Loucy (cell line): Measurements from ENCODE around the gene EDRF1.

Experiments
- H2AFZ ChIP-seq: fragments of 200-600 bp; sonication (generic); 2 replicates; pipeline ENCODE4 v1.6.0; 2016; ENCODE audit warnings: antibody characterized with exemption, mild to moderate bottlenecking, low read length, moderate library complexity
- H3F3A ChIP-seq: fragments of 200-600 bp; 2 replicates; pipeline ENCODE4 v1.6.0; 2016; ENCODE audit warnings: antibody characterized with exemption, low read depth, mild to moderate bottlenecking
- H3K27me3 ChIP-seq: fragments of 200-600 bp; sonication (generic); 2 replicates; pipeline ENCODE4 v1.6.1; 2014; ENCODE audit warnings: low read length, mild to moderate bottlenecking; ENCODE audit not compliant: insufficient read depth, poor library complexity, severe bottlenecking
- H3K36me3 ChIP-seq: fragments of 200-600 bp; sonication (generic); 2 replicates; pipeline ENCODE4 v1.6.1; 2016; ENCODE audit warnings: low read length; ENCODE audit not compliant: insufficient read depth
- H3K4me1 ChIP-seq: fragments of 200-600 bp; sonication (generic); 2 replicates; pipeline ENCODE4 v1.5.1; 2014; ENCODE audit warnings: low read length, mild to moderate bottlenecking; ENCODE audit not compliant: insufficient read depth, poor library complexity, severe bottlenecking
- H3K4me2 ChIP-seq: fragments of 200-600 bp; sonication (generic); 2 replicates; pipeline ENCODE4 v1.6.0; 2014; ENCODE audit warnings: antibody characterized with exemption, low read length, low read depth, mild to moderate bottlenecking; ENCODE audit not compliant: poor library complexity, severe bottlenecking
- H3K4me3 ChIP-seq: fragments of 200-600 bp; sonication (generic); 2 replicates; pipeline ENCODE4 v1.5.1; 2014; ENCODE audit warnings: low read length, mild to moderate bottlenecking, mixed read lengths; ENCODE audit not compliant: poor library complexity, severe bottlenecking
- H3K79me2 ChIP-seq: fragments of 200-600 bp; sonication (generic); 2 replicates; pipeline ENCODE4 v1.6.1; 2014; ENCODE audit warnings: low read length; ENCODE audit not compliant: insufficient read depth
- H3K9ac ChIP-seq: fragments of 200-600 bp; sonication (generic); 2 replicates; pipeline ENCODE4 v1.6.0; 2014; ENCODE audit warnings: mild to moderate bottlenecking, low read depth, low read length, moderate library complexity; ENCODE audit not compliant: poor library complexity, severe bottlenecking
- H3K9me2 ChIP-seq: fragments of 200-600 bp; sonication (generic); replicated peaks from 2 replicates; pipeline ENCODE4 v1.6.1; 2016; ENCODE audit warnings: low read depth, low read length, mixed read lengths
- H3K9me3 ChIP-seq: fragments of 200-600 bp; sonication (generic); 2 replicates; pipeline ENCODE4 v1.6.1; 2014; ENCODE audit warnings: mild to moderate bottlenecking, antibody characterized with exemption, low read length, low read depth; ENCODE audit not compliant: insufficient read depth
- H4K20me1 ChIP-seq: fragments of 200-600 bp; sonication (generic); 2 replicates; pipeline ENCODE4 v1.6.0; 2014; ENCODE audit warnings: antibody characterized with exemption, low read length, mild to moderate bottlenecking; ENCODE audit not compliant: insufficient read depth, poor library complexity, severe bottlenecking
- EZH2phosphoT487 ChIP-seq: fragments of 200-600 bp; IDR thresholded peaks from 2 replicates; pipeline ENCODE4 v1.6.1; 2018; ENCODE audit warnings: antibody characterized with exemption, mild to moderate bottlenecking, moderate library complexity, borderline replicate concordance
- TF ChIP-seq, protein P1 (sequence below): fragments of 200-600 bp; sonication (generic); conservative IDR thresholded peaks from 2 replicates; pipeline ENCODE4 v1.5.1; 2014; ENCODE audit warnings: mild to moderate bottlenecking, antibody characterized with exemption, low read length

EDRF1 gene

DNA sequence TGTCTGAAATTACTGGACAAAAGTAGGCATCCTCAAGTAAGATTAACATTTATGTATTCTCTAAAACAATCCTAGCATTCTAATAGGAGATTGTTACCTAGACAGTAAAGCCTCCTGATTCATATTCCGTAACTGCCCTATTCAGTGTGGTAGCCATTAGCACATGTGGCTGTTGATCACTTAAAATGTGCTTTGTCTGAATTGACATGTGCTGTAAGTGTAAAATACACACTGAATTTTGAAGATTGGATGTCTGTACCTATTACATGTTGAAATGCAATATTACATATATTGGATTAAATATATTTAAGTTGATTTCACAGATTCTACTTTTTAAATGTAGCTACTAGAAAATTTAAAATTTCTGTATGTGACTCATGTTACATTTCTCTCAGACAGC, 14.6 kb downstream of the EDRF1 start:
- no peak overlapping the region for H3K4me3 ChIP-seq
- H3K36me3 ChIP-seq = peaks cover 98% of the 10 kb centered on the region
- H3K4me2 ChIP-seq = no peak overlapping the region
- no peak overlapping the region for H2AFZ ChIP-seq
- H3K9me2 ChIP-seq = no peaks in the 10 kb centered on the region
- no peaks in the 10 kb centered on the region for H3F3A ChIP-seq
- no peaks in the 10 kb centered on the region for H3K27me3 ChIP-seq
- H4K20me1 ChIP-seq = no peaks in the 10 kb centered on the region
- no peaks in the 10 kb centered on the region for H3K4me1 ChIP-seq
- no peak overlapping the region for H3K9ac ChIP-seq
- H3K79me2 ChIP-seq = no peaks in the 10 kb centered on the region
- H3K9me3 ChIP-seq = no peaks in the 10 kb centered on the region
- TF ChIP-seq, protein P1, sequence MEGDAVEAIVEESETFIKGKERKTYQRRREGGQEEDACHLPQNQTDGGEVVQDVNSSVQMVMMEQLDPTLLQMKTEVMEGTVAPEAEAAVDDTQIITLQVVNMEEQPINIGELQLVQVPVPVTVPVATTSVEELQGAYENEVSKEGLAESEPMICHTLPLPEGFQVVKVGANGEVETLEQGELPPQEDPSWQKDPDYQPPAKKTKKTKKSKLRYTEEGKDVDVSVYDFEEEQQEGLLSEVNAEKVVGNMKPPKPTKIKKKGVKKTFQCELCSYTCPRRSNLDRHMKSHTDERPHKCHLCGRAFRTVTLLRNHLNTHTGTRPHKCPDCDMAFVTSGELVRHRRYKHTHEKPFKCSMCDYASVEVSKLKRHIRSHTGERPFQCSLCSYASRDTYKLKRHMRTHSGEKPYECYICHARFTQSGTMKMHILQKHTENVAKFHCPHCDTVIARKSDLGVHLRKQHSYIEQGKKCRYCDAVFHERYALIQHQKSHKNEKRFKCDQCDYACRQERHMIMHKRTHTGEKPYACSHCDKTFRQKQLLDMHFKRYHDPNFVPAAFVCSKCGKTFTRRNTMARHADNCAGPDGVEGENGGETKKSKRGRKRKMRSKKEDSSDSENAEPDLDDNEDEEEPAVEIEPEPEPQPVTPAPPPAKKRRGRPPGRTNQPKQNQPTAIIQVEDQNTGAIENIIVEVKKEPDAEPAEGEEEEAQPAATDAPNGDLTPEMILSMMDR = no peak
- TF ChIP-seq EZH2phosphoT487 = no peak

DNA sequence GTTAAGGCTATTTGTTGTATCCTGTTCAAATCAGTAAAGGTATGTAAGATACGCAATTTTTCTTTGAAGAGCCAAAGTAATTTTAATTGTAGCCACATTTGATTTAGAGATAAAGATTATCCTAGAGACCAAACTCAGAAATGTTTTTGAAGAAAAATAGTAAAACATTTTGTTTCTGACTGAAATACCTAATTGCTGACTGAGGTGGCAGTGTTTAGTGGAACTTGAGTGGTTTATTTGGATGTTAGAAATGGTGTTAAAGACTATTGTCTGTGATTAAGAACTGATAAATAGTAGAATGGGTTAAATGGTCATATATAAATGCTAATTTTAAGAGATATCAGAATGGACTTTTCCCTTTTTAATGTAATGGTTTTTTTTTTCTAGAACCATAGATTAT, 15.3 kb downstream of the EDRF1 start:
- Histone ChIP-seq H3K4me1 (no peaks in the 10 kb centered on the region), H3K79me2 (no peaks in the 10 kb centered on the region), H4K20me1 (no peaks in the 10 kb centered on the region), H3K9ac (no peak overlapping the region), H3K4me3 (no peak overlapping the region), H3K9me3 (no peaks in the 10 kb centered on the region), H3K27me3 (no peaks in the 10 kb centered on the region), H3K36me3 (peaks cover 98% of the 10 kb centered on the region), H2AFZ (no peak overlapping the region), H3K9me2 (no peaks in the 10 kb centered on the region), H3F3A (no peaks in the 10 kb centered on the region), H3K4me2 (no peak overlapping the region)
- no peak for TF ChIP-seq EZH2phosphoT487
- TF ChIP-seq, protein P1 = peak; percentile 58

DNA sequence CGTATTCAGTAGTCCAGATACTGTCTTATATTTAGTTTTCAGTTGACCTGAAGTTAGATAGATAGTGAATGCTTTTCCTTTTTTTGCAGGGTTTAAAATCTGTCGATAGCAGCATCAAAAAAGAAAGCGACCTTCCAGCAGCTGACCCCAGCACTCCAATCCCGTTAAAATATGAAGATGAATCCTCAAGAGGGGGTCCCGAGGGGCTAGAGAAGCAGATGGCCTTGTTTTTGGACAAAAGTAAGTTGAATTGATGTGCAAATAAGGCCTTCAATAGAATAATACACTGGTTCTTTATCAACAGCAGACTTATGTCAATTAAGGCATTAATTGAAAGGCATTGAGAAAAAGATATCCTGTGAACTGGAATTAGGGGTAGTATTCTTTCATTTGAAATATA, 18.7 kb downstream of the EDRF1 start:
- no peaks in the 10 kb centered on the region for H3K79me2 ChIP-seq
- H3K9me3 ChIP-seq = no peaks in the 10 kb centered on the region
- TF ChIP-seq, protein P1 = no peak
- no peak for TF ChIP-seq EZH2phosphoT487
- no peak overlapping the region for H3K4me2 ChIP-seq
- no peak overlapping the region for H3K9ac ChIP-seq
- H3K36me3 ChIP-seq = peaks cover 89% of the 10 kb centered on the region
- no peaks in the 10 kb centered on the region for H4K20me1 ChIP-seq
- H3K9me2 ChIP-seq = no peaks in the 10 kb centered on the region
- no peaks in the 10 kb centered on the region for H3K27me3 ChIP-seq
- no peak overlapping the region for H3K4me3 ChIP-seq
- no peaks in the 10 kb centered on the region for H3F3A ChIP-seq
- no peak overlapping the region for H2AFZ ChIP-seq
- no peaks in the 10 kb centered on the region for H3K4me1 ChIP-seq
